Stimulated activated CD4-positive, alpha-beta T cell treated with anti-CD3 and anti-CD28 coated beads, Interleukin-15, amount 100 ng/mL, for 1 hour (primary cell): ENCODE results near the gene FKBP1B.
"Not testable (repeated sequence)": the region's sequence is repeated elsewhere in the genome, so short reads cannot be mapped to it uniquely, and the experiment has no call there.

Experiments
- DNase-seq, 2 donors: peaks; one replicate each; pipeline ENCODE4 v3.0.0-alpha.2; 2020; ENCODE audit warnings: low read depth in 1 of 2, low spot score in 1 of 2

The FKBP1B gene

GRCh38 chr2:24100732-24101131 is 51.2 kb downstream of the FKBP1B start:
- not testable (repeated sequence) for DNase-seq

DNA sequence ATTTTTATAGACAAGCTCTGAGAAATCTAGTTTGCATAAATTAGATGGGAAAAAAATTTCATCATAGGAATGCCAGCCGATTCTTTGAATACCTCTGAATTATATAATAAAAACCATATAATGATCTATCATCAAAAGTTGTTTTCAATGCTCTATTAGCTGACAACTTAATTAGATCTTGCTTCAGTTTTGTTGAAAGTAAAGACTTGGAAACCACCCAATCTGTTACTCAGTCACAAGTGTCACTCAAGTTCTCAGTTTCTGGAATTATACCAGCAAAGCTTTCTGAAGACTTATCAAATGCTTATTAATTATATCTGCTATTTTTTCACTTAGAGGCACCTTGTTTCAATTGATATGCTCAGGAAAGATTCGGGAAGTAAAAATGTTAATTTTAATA is 52.5 kb downstream of the FKBP1B start:
- DNase-seq: no peak

DNA sequence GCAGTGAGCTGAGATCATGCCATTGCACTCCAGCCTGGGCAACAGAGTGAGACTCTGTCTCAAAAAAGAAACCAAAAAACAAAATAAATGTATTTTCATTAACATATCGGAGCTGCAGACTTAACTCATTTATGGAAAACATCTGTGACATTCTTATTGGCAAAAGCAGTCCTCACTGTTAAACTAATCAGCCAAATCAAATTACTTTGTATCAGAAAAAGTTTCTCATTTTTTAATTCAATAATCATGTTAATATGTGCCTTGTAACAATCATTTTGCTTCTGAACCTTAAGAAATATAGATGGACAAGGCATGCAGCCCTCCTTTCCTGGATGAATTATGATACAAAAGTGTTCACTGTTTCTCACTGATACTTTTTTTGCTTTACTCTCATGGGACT is 53.1 kb downstream of the FKBP1B start:
- DNase-seq: no peak

- DNase-seq: no peak
Measured at GRCh38 chr2:24104110-24104650, 54.6 kb downstream of the FKBP1B start.

- no peak for DNase-seq
Measured at GRCh38 chr2:24104906-24105305, 55.4 kb downstream of the FKBP1B start.

DNA sequence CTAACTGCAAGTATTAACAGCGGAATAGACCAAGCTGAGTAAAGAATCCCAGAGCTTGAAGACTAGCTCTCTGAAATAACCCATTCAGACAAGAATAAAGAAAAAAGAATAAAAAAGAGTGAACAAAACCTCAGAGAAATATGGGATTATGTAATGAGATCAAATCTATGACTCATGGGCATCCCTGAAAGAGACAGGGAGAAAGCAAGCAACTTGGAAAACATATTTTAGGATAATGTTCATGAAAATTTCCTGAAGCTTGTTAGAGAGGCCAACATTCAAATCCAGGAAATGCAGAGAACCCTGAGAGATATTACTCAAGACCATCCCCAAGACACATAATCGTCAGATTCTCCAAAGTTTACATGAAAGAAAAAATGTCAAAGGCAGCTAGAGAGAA is 56.3 kb downstream of the FKBP1B start:
- DNase-seq: no peak

GRCh38 chr2:24106786-24107185 is 57.2 kb downstream of the FKBP1B start:
- DNase-seq: no peak

DNA sequence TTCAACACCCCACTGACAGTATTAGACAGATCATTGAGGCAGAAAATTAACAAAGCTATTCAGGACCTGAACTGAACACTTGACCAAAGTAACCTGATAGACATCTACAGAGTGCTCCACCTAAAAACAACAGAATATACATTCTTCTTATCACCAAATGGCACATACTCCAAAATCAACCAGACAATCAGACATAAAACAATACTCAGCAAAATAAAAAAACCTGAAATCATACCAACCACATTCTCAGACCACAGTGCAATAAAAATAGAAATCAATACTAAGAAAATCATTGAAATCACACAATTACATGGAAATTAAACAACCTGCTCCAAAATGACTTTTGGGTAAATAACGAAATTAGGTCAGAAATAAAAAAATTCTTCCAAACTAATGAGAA is 57.8 kb downstream of the FKBP1B start:
- no peak for DNase-seq

DNA sequence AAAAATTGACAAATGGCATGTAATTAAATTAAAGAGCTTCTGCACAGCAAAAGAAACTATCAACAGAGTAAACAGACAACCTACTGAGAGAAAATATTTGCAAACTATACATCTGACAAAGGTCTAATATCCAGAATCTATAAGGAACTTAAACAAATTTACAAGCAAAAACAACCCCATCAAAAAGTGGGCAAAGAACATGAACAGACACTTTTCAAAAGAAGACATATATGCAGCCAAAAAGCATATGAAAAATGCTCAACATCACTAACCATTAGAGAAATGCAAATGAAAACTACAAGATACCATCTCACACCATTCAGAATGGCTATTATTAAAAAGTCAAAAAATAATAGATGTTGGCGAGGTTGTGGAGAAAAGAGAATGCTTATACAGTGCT is 59.9 kb downstream of the FKBP1B start:
- DNase-seq: not testable (repeated sequence)

DNA sequence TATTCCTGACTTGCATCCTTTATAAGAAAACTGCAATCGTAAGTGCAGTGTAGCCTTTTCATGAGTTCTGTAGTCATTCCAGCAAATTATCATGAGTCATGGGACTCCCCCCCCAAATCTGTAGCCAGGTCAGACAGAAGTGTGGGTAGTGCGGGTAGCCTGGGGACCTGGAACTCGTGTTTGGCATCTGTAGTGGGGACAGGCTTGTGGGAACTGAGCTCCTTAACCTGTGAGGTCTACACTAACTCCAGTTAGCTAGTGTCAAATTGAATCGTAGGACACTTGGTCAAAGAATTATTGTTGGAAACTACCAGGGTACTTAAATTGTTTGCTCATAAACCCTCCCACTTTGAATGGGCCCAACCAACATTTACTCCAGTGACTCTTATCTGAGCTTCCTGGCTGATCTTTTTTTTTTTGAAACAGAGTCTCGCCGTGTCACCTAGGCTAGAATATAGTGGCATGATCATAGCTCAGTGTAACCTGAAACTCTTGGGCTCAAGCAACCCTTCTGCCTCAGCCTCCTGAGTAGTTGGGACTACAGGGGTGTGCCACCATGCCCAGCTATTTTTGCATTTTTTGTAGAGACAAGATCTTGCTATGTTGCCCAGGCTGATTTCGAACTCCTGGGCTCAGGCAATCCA is 61.2 kb downstream of the FKBP1B start:
- DNase-seq: no peak

- DNase-seq: no peak
Measured at GRCh38 chr2:24111407-24111901, 61.9 kb downstream of the FKBP1B start.
